Hematopoietic multipotent progenitor cell treated with erythropoietin and hydrocortisone succinate and interleukin-3 and kit ligand, for 17 days (in vitro differentiated cells): ENCODE measurements around the gene OCIAD1.
"Not testable (repeated sequence)": the region's sequence is repeated elsewhere in the genome, so short reads cannot be mapped to it uniquely, and the experiment has no call there.

Experiments used
- DNase-seq: peaks from one replicate; pipeline ENCODE4 v3.0.0-alpha.2; 2015; ENCODE audit warnings: low spot score

Gene OCIAD1

GRCh38 chr4:48816971-48817370 lies 13.9 kb upstream of the OCIAD1 start:
- DNase-seq: no peak

GRCh38 chr4:48821431-48821830 lies 9.5 kb upstream of the OCIAD1 start:
- not testable (repeated sequence) for DNase-seq

- DNase-seq: no peak
Observed at GRCh38 chr4:48827622-48828021, 3.3 kb upstream of the OCIAD1 start.

- DNase-seq: no peak
Observed at GRCh38 chr4:48831532-48832030, 693 bp downstream of the OCIAD1 start.

- no peak for DNase-seq
Observed at GRCh38 chr4:48832571-48832970, 1.7 kb downstream of the OCIAD1 start.

- no peak for DNase-seq
Observed at GRCh38 chr4:48836658-48837057, 5.8 kb downstream of the OCIAD1 start.

GRCh38 chr4:48841045-48841827 lies 10.3 kb downstream of the OCIAD1 start:
- no peak for DNase-seq

- no peak for DNase-seq
Observed at GRCh38 chr4:48844843-48845242, 14.0 kb downstream of the OCIAD1 start.

- not testable (repeated sequence) for DNase-seq
Observed at GRCh38 chr4:48848799-48849198, 17.9 kb downstream of the OCIAD1 start.

- no peak for DNase-seq
Observed at GRCh38 chr4:48851651-48852050, 20.8 kb downstream of the OCIAD1 start.

- DNase-seq: no peak
Observed at GRCh38 chr4:48853604-48854394, 22.9 kb downstream of the OCIAD1 start.

- DNase-seq: no peak
Observed at GRCh38 chr4:48854395-48854683, 23.5 kb downstream of the OCIAD1 start.

GRCh38 chr4:48854982-48855381 lies 24.1 kb downstream of the OCIAD1 start:
- DNase-seq: no peak

- no peak for DNase-seq
Observed at GRCh38 chr4:48858130-48858529, 27.2 kb downstream of the OCIAD1 start.

- DNase-seq: no peak
Observed at GRCh38 chr4:48862038-48862437, 31.1 kb downstream of the OCIAD1 start.

- no peak for DNase-seq
Observed at GRCh38 chr4:48862661-48863060, 31.8 kb downstream of the OCIAD1 start.

GRCh38 chr4:48863728-48864127 lies 32.8 kb downstream of the OCIAD1 start:
- no peak for DNase-seq

GRCh38 chr4:48864696-48865095 lies 33.8 kb downstream of the OCIAD1 start:
- not testable (repeated sequence) for DNase-seq

- DNase-seq: no peak
Observed at GRCh38 chr4:48877827-48878535, 47.1 kb downstream of the OCIAD1 start.

GRCh38 chr4:48879561-48880442 lies 48.9 kb downstream of the OCIAD1 start:
- no peak for DNase-seq

GRCh38 chr4:48881646-48882045 lies 50.8 kb downstream of the OCIAD1 start:
- DNase-seq: not testable (repeated sequence)

GRCh38 chr4:48889750-48890149 lies 58.9 kb downstream of the OCIAD1 start:
- DNase-seq: not testable (repeated sequence)
